ENCODE measurements around the gene ZNF579. TPM values are rescaled to one million over a fixed set of nuclear protein-coding genes. Genes with fewer than 3 reads are reported as not detected.
A peak's percentile ranks its signal among the peaks of the same experiment; 100 is the strongest.

The ZNF579 gene
- total and polyA plus RNA-seq, 2 of the 13 experiments (the other 11 are each of a cell fraction or from before 2014, with no cell fraction given) = 2.1 to 2.9 TPM

- TF ChIP-seq PAXIP1 (CRISPR knock-in tag; conservative IDR thresholded peaks at IDR 0.05) (0 out of 2 replicates have a peak, but pooled peaks have one; percentile 36), ZNF34 (CRISPR knock-in tag; IDR thresholded peaks at IDR 0.05; ENCODE audit: borderline replicate concordance) (no peak), SIX1 (CRISPR knock-in tag; IDR thresholded peaks at IDR 0.05; ENCODE audit: borderline replicate concordance) (no peak), MIXL1 (CRISPR knock-in tag; IDR thresholded peaks at IDR 0.05) (no peak), STAG1 (CRISPR knock-in tag; IDR thresholded peaks at IDR 0.05) (0 out of 2 replicates have a peak, but pooled peaks have one; percentile 7), ZNF546 (CRISPR knock-in tag; conservative IDR thresholded peaks at IDR 0.05) (no peak), ZNF816 (CRISPR knock-in tag; IDR thresholded peaks at IDR 0.05; ENCODE audit: borderline replicate concordance) (no peak), RAD21 (CRISPR knock-in tag; IDR thresholded peaks at IDR 0.05) (no peak), ZNF230 (CRISPR knock-in tag; IDR thresholded peaks at IDR 0.05) (0 out of 2 replicates have a peak, but pooled peaks have one; percentile 58), FOSL2 (CRISPR knock-in tag; IDR thresholded peaks at IDR 0.05) (peak; percentile 79), CC2D1A (CRISPR knock-in tag; IDR thresholded peaks at IDR 0.05) (no peak), EEA1 (CRISPR knock-in tag; IDR thresholded peaks at IDR 0.05; ENCODE audit: borderline replicate concordance) (no peak), ZBTB40 (IDR thresholded peaks at IDR 0.05) (no peak), ZBTB40 (CRISPR knock-in tag; IDR thresholded peaks at IDR 0.05) (no peak), RFX5 (IDR thresholded peaks at IDR 0.05; ENCODE audit: low read depth, low read length) (no peak), NR2F6 (IDR thresholded peaks at IDR 0.05) (peak; percentile 76; the same call in 1 of the 2 replicates), NR2F6 (CRISPR knock-in tag; IDR thresholded peaks at IDR 0.05) (peak; percentile 78; the same call in 1 of the 2 replicates), SETDB1 (CRISPR knock-in tag; IDR thresholded peaks at IDR 0.05; ENCODE audit: borderline replicate concordance) (no peak), ZNF354B (CRISPR knock-in tag; IDR thresholded peaks at IDR 0.05) (no peak)
Observed at GRCh38 chr19:55549500-55550320, 30.9 kb downstream of the ZNF579 start (continued).
